GM13976 (cell line): ENCODE measurements around the gene GPC6.

Experiments
- DNase-seq: peaks from one replicate; pipeline ENCODE4 v3.0.0; 2012; ENCODE audit warnings: low spot score
- in situ Hi-C: fragments of 300-500 bp; cut with MboI; formaldehyde crosslinking; loops from one replicate; pipeline ENCODE4 v1.12.0; 2022; ENCODE audit warnings: low sequenced_read_pairs, mixed read lengths, inconsistent platforms; ENCODE audit not compliant: unreplicated experiment
- TF ChIP-seq, protein P1 (sequence below): IDR thresholded peaks from 2 replicates; pipeline ENCODE4 v1.5.1; 2012; ENCODE audit warnings: borderline replicate concordance, mild to moderate bottlenecking; ENCODE audit not compliant: insufficient read depth; ENCODE audit errors: extremely low read depth, missing control alignments, control extremely low read depth

The GPC6 gene

DNA sequence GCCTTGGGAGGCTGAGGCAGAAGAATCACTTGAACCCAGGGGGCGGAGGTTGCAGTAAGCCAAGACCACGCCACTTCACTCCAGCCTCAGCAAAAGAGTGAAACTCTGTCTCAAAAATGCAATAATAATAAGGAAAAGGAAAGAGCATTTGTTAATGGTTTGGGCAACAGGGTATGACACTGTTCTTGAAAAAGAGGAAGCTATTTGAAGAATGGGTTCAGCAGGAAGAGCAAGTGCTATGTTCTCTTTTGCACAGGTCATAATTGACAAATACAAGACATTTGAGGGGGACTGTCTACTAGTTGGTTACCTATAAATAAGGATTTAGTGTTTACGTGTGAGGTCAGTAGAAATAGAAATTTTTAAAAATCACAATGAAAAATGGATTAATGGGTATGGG, 1034.6 kb downstream of the GPC6 start:
- in situ Hi-C loops: no loop called here
- DNase-seq: no peak
- TF ChIP-seq, protein P1, sequence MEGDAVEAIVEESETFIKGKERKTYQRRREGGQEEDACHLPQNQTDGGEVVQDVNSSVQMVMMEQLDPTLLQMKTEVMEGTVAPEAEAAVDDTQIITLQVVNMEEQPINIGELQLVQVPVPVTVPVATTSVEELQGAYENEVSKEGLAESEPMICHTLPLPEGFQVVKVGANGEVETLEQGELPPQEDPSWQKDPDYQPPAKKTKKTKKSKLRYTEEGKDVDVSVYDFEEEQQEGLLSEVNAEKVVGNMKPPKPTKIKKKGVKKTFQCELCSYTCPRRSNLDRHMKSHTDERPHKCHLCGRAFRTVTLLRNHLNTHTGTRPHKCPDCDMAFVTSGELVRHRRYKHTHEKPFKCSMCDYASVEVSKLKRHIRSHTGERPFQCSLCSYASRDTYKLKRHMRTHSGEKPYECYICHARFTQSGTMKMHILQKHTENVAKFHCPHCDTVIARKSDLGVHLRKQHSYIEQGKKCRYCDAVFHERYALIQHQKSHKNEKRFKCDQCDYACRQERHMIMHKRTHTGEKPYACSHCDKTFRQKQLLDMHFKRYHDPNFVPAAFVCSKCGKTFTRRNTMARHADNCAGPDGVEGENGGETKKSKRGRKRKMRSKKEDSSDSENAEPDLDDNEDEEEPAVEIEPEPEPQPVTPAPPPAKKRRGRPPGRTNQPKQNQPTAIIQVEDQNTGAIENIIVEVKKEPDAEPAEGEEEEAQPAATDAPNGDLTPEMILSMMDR: no peak

DNA sequence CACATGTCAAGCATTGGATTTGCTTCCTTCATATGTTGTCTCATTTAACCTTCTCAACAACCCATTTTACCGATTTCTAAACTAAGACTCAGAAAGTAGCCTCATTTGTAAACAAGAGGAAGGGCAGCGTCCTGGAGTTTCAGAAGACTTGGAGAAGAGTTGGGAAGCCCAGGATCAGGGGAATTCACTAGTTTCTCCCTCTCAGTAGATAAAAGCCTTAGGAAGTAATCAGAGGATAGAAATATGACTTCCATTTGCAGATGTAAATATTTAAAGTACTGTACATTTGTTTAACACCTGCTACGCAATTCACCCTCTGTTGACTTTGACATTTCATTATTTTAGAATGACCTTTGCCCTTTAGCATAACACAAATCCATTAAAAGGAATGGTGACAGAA, 1036.4 kb downstream of the GPC6 start:
- no peak for DNase-seq
- TF ChIP-seq, protein P1: no peak
- in situ Hi-C loops: no loop called here

DNA sequence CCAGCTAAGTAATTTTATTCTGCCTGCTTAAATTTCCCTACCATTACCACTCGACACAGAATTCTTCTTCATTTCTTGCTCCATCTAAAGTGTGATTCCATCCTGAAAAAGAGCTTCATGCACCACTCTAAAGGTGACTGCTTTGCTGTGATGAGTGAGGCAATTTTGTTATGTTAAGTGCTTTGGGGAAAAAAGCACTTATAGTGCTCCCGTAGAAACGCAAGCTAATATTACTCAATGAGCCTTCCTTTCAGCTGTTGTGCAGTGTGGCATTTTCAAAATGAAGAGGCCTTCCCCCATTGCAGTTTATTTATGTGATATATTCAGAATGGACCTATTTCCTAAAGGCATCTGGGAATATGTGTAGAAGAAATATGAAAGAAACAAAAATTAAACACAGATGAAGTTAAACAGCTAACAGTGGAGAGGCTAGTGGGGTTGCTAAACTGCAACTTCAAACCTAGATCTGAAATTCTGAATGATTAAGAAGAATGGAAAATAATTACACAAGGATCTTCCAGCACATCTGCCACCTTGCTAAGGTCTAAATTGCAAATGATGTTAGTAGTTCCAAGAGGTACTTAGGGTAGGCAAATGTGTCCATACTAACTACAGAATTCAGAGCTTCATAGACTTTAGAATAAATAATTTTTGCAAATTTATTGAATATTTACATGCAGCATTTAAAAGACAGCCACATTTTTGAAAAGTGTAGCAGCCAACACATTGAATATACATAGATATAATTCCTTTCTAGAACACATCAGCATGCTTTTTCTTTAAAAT, 1041.2 kb downstream of the GPC6 start:
- in situ Hi-C loops: no loop called here
- DNase-seq: no peak
- TF ChIP-seq, protein P1: no peak

DNA sequence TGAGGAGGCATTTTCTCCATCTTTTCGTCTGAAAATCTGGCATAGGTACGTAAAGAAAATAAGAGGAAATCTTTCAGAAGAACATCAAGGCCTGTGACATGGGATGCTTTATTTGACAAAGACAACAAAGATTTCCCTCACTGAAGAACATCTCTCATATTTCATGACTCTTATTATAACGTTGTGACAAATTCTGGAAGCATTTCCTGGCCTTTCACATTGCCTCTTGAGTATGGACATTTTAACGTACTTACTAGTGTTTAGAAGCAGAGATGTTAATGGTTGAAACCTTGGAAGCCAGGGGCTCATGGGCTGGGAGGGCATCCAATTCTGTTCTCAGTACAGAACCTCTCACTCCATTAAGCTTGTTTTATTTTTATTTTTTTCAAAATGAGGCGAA, 1042.1 kb downstream of the GPC6 start:
- no peak for DNase-seq
- in situ Hi-C loops: no loop called here
- TF ChIP-seq, protein P1: no peak

DNA sequence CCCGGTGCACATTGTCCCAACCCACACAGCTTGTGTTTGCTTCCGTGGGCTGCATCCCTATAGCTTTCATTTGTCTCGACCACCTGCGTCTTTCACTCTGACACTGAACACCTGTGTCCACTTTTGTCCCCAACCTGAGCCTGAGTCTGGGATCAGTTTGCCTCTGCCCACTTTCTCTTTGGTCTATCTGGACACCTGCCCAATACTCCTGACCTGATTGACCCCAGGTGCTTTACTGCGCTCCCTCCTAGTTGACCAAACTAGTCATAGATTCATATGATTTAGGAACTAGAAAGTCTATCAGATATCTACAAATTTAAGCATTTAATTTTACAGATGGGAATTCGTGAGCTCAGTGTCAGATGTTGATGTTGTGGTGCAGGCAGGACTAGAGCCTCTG, 1043.0 kb downstream of the GPC6 start:
- no peak for DNase-seq
- in situ Hi-C loops: no loop called here
- TF ChIP-seq, protein P1: no peak

DNA sequence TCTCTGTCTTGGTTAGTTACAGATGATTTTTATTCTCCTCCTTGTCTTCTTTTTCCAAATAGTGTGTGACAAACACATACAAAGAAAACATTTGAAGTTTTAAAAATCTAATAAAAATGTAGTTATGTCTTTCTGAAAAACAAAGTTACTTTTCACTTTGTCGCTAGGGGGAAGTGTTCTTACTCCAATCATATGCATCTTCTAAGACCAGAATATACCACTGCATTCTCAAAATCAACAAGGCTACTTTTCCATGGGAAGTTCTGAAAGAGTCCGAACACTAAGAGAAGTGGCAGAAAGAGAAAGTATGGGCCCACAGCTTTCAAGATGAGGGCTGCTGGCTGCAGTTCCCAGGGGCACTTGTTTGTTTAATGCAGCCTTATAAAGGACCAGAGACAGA, 1043.9 kb downstream of the GPC6 start:
- no peak for DNase-seq
- in situ Hi-C loops: no loop called here
- TF ChIP-seq, protein P1: no peak

DNA sequence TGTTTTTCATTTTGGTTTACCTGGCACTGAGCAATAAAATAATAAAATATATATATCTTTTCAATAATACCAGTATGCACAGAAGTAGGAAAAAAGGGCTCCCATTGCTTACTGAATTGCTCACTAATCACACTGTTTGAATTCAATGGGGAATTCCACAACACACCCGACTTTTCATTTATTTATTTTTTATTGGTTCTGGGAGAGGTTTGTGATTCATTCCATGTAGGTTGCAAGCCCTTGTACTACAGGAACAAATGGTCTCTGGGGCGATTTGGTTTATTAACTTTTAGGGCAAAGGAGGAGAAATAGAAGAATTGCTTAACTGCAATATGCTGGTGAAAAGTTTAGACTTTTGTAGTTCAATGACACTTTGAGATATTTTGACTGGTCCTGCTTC, 1045.4 kb downstream of the GPC6 start:
- no peak for DNase-seq
- in situ Hi-C loops: no loop called here
- TF ChIP-seq, protein P1: no peak
